Measurements from ENCODE around the gene STX2.
"Not testable (repeated sequence)": the region's sequence is repeated elsewhere in the genome, so short reads cannot be mapped to it uniquely, and the experiment has no call there.

STX2 gene

GRCh38 chr12:130761537-130762318 is 77.3 kb downstream of the STX2 start:
- no peak for DNase-seq

GRCh38 chr12:130754234-130754901 is 84.7 kb downstream of the STX2 start:
- no peak for DNase-seq

GRCh38 chr12:130752692-130753230 is 86.3 kb downstream of the STX2 start:
- DNase-seq: no peak

- not testable (repeated sequence) for DNase-seq
These were observed 87.0 kb downstream of the STX2 start for GRCh38 chr12:130752037-130752436.

GRCh38 chr12:130748786-130749185 is 90.3 kb downstream of the STX2 start:
- no peak for DNase-seq

- DNase-seq: no peak
These were observed 90.9 kb downstream of the STX2 start for GRCh38 chr12:130747867-130748740.

- no peak for DNase-seq
These were observed 92.5 kb downstream of the STX2 start for GRCh38 chr12:130746546-130746945.

GRCh38 chr12:130745921-130746320 is 93.1 kb downstream of the STX2 start:
- no peak for DNase-seq

DNA sequence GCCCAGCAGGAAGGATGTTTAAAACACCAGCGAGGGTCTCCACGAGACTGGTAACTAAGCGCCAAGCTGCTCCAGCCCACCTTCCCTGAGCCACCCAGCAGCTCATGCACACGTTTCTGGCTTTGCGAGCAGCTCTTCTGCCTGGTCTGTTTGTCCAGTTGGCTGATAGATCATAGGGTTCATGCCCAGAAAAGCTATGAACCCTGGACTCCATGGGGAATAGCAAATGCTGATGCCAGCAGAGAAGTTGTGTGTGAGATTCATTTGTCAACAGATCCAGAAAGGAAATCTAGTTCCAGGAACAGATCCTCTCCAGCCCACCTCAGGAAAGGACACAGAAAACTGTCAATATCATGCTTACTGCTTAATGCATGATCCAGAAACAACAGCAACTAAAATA is 94.8 kb downstream of the STX2 start:
- no peak for DNase-seq

- DNase-seq: no peak
These were observed 95.4 kb downstream of the STX2 start for GRCh38 chr12:130743606-130744005.

- DNase-seq: no peak
These were observed 95.9 kb downstream of the STX2 start for GRCh38 chr12:130743176-130743575.

DNA sequence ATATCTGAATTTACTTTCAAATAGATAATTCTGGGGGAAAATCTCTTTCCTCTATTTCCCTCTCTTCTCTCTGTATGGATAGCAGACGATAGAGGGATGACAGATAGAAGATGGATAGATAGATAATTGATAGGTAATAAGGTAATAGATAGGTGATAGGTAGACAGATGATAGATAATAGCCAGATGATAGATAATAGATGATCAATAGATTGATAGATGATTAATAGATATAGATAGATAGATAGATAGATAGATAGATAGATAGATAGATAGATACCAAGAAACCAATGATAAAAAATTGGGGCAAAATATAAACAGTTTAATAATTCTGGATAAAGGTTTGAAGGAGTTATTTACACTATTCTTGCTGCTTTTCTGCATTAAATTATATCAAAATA is 96.3 kb downstream of the STX2 start:
- no peak for DNase-seq

GRCh38 chr12:130742112-130742511 is 96.9 kb downstream of the STX2 start:
- DNase-seq: no peak
